ENCODE data around the gene SLX9. TPM values are rescaled to one million over a fixed set of nuclear protein-coding genes. Genes with fewer than 3 reads are reported as not detected.

SLX9 gene
- polyA plus RNA-seq, 1 donor = 21.2 TPM

DNA sequence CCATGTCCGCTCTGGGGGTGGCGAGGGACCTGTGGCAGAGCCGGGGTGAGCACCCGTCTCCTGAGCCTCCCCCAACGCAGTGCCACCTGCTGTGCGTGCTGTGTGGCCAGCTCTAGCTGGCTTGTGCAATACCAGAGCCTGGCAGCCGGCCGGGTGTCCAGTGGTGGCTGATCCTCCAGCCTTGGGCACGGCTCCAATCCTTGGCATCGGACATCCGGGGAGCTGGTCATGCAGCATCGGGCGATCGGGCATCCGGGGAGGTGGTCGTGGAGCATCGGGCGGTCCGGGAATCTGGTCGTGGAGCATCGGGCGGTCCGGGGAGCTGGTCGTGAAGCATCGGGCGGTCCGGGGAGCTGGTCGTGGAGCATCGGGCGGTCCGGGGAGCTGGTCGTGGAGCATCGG, 8.1 kb downstream of the SLX9 start:
- no peak for DNase-seq

- DNase-seq = no peak
Measured at GRCh38 chr21:44948426-44949120, 8.7 kb downstream of the SLX9 start.

- DNase-seq = no peak
Measured at GRCh38 chr21:44949161-44949778, 9.4 kb downstream of the SLX9 start.

DNA sequence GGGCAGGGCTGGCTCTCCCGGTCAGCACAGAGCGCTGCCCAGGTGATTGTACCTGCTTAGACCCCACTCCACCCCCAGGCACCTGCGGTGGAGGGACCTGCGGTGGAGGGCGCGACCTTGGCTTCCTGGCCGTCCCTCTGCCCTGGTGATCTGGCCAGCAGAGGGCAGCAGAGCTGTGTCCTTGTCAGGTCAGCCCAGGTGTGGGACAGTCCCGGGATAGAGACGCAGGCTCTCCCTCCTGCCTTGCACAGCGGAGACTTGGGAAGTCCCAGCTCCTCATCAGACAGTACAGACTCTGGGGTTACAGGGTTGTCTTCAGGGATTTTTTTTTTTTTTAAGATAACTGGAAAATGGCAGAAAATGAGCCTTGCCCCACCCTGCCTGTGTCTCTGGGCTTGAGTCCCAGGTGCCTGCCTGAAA, 10.0 kb downstream of the SLX9 start:
- peak; percentile 84 for DNase-seq

DNA sequence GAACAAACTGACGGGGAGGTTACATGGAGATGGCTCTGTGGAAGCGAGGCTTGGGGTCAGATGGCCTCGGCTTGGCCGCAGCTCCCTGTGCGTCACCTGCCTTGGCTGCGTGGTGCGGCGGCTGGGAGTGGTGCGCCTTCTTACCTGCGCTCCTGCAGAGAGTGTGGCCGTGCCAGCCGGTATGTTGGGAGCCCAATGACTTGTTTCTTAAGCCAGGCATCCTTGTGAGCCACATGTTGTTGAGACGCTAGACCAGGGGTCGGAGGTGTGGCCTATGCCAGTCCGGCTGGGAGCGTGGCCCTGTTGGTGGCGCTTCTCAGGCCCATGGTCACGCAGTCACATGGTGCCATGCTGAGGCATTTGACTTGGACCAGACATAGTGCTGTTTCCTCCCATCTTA, 10.5 kb downstream of the SLX9 start:
- no peak for DNase-seq

DNA sequence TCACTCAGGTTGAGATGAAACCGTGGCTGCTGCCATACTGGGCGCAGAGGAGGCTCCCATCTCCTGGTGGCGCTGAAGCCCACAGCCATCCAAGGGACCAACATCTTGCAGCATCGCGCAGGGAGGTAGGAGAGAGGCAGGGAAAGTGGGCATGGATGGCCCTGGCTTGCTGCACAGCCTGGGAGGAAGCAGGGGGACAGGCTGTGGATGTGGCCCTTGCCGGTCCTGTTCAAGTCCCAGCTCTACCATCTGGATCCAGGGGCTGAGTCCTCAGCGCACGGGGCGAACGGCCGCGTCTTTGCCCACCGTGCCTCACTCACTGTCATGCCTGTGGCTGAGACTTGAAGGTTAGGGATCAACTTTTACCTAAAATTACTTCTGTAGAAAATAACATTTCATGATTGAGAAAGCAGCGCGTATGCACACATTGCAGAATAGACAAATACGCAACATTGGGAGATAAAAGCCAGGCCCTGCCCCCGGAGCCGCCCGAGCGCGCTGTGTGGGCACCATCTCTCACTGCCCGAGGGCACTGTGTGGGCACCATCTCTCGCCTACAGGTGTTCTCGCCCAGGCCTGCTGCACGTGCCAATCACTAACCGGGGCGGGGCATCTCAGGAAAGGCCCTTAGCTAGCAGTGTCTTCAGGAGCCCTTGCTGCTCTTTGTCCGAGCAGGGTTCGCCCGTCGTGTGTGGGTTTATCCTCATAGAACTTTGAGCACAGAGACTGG, 11.5 kb downstream of the SLX9 start:
- no peak for DNase-seq

GRCh38 chr21:44952116-44952928, 12.5 kb downstream of the SLX9 start:
- no peak for DNase-seq

DNA sequence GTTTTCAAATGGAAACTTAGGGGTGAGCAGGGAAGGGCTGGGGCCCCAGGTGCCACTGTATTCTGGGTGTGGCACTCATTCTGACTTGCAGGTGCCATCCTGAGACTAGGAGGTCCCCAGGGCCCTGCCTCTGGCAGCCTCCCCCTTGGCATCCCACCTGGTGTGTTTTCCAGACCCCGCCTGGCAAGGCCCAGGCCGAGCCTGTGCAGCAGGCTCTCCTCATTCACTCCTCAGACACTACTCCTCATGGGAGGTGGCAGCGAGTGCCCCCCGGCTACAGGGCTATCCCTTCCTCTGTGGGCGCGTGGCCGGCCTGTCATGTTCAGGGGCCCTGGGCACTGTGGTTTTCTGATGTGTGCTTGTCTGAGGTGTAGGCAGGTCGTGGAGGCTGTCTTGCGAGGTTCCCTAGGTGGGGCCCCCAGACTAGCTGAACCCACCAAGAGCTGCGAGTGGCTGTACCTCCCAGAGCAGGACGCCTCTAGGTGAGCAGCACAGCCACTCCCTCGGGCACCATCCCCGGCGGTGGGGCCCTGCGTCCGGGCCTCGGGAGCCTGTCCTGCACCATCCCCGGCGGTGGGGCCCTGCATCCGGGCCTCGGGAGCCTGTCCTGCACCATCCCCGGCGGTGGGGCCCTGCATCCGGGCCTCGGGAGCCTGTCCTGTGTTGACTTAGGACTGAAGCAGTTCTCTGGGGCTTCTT, 13.2 kb downstream of the SLX9 start:
- DNase-seq = no peak

DNA sequence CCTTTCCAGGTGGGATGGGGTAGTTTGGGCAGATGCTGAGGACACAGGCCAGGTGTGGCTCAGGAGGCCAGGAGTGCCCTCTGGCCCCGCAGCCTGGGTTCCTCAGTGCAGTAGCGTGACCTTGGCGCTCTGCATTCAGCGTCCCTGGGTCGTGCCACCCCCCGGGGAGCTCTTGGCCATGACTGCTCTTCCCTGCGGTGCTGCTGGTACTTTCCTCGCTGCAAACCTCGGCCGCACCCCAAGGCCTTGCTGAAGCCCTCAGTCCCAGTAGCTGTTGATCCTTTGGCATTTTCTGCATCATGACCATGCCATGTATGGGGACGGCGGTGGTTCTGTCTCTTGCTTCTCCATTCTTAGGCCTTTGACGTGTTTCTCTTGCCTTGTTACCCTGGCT, 13.8 kb downstream of the SLX9 start:
- no peak for DNase-seq

DNA sequence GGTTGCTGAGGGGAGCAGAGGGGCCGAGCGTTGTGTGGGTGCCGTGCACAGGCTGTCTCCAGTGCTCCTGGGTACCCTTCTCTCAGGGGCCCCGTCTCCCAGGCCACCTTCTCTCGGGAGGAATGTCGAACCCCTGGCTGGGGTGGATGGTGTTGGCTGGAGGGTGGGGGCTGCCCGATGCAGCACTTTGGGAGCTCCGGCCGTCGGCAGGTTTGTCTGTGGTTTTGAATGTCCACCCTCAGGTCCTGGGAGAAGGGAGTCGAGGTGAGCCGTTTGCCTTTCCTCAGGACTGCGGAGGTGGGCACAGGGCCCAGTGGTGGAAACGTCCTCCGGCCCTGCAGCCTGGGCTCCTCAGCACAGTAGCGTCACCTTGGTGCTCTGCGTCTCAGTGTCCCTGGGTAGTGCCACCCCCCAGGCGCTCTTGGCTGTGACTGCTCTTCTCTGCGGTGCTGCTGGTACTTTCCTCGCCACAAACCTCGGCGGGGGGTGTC, 14.5 kb downstream of the SLX9 start:
- DNase-seq = no peak

- DNase-seq = no peak
Measured at GRCh38 chr21:44955141-44955797, 15.4 kb downstream of the SLX9 start.

DNA sequence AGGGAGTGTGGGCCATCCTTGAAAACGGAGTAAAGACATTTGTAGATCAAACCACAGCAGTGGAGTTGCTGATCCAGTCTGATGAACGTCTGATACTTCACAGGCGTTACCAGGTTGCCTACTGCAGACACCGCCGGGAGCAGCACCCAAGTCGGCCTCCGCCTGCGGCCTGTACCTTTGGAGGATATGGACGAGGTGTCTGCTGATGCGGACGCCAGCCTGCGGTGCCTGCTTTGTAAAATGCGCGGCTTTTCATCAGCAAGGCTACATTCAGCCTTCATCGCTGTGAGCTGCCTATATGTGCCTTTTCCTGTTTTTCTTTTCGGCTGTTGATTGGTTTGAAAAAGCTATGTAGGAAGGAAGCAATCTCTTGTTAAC, 16.0 kb downstream of the SLX9 start:
- no peak for DNase-seq

DNA sequence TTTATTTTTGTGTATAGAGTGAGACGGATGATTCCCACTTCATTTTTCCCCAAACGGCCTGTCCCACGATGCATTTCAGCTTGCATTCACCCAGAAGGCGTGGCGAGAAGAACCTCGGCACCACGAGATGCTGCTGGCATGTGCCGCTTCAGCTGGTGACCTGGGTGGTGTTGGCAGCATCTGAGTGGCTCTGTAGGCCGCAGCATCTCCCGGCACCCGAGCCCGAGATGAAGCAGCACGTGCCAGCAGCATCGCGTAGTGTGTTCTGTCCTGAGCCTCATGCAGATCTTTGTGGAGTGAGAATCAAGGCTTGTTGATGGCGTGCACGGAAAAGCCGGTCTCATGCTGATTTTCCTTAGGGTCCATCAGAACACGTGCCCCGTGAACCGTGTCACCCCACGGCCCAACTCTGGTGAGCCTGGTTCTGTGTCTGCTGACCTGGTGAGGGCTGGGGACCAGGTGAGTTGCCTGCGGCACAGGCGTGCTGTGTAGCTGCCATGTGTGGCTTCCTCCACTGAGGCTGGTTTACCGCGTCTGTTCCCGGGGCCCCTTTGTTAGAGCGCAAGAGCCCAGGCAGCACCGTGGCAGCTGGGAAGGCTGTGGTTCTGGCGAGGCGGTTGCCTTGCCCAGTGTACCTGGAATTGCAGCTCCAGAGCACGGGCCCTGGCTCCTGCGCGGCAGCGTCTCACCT, 16.7 kb downstream of the SLX9 start:
- DNase-seq = no peak

- no peak for DNase-seq
Measured at GRCh38 chr21:44957047-44957831, 17.4 kb downstream of the SLX9 start.

DNA sequence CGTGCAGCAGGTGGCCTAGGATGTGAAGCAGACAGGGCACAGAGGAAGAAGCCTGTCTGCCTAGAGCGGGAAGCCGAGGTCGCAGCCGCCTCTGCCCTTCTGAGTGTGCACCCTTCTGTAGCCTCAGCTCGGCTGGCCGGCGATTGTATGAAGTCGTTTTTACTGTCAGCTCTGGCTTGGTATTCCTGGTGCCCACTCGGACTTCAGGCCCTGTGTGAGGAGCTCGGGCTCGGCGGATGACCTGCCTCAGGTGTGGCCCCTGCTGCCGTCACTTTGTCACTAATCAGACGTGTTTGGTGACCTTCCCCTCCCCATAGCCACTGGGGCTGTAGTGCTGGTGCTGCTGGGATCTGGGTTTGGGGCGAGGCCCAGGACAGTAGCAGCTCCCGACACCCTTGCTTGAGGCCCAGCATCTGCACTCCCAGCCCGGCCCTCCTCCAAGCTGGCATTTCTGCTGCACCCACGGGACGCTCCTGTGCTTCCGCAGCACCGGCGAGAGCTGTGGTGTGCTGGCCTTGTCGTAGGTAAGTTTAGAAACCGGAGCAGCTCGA, 18.1 kb downstream of the SLX9 start:
- no peak for DNase-seq

DNA sequence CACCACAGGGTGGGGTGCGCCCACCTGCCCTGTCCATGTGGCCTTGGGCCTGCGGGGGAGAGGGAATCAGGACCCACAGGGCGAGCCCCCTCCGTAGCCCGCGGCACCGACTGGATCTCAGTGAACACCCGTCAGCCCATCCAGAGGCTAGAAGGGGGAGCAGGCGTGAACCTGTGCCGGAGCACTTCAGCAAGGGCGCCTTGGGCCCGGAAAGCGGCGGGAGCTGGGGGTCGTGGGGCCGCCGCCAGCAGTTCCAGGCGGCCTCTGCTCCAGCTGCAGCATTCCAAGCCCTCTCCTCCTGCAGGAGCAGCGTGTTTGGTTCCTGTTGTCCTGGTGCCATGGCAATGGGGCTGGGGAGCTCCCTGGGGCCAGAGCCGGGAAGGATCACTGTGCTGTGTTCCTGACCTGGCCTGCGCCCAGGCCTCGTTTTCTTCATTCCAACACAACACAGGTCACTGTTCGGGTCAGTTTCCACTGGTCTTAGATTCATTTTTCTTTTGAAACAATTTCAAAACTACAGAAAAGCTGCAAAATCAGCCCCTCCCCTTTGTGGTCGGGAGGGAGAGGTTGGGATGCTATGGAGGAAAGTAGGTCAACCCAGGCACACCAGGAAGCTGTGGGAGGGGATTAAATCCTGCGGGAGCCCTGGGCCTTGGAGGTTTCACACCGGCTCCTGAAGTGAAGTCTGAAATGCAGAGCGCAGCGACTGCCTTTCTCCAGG, 18.8 kb downstream of the SLX9 start:
- DNase-seq = peak; percentile 94

GRCh38 chr21:44959376-44960091, 19.7 kb downstream of the SLX9 start:
- DNase-seq = no peak
